Activated CD4-positive, alpha-beta T cell treated with anti-CD3 and anti-CD28 coated beads, Interleukin-2, amount 10 ng/mL, durations not matched to agents 7 days and 5 days (primary cell): Measurements from ENCODE around the gene HOXB4. TPM values are rescaled to one million over a fixed set of nuclear protein-coding genes. Genes with fewer than 3 reads are reported as not detected.

Source experiments
- CTCF ChIA-PET: fragments of 350-600 bp; sonication (Branson Sonifier 250); formaldehyde crosslinking; loops from one replicate; lab custom pipeline; 2021; ENCODE audit warnings: antibody characterized with exemption; lab: Charles Lee
- POLR2A ChIA-PET: fragments of 350-600 bp; sonication (Branson Sonifier 250); formaldehyde crosslinking; loops from one replicate; lab custom pipeline; 2021; ENCODE audit warnings: antibody characterized with exemption; lab: Charles Lee
- DNase-seq: peaks from one replicate; pipeline ENCODE4 v3.0.0-alpha.2; 2020
- H3K27ac Mint-ChIP-seq: one replicate; pipeline ENCODE4 v1.8.0; 2021; ENCODE audit warnings: mild to moderate bottlenecking, moderate library complexity, mixed read lengths
- H3K27me3 Mint-ChIP-seq: one replicate; pipeline ENCODE4 v1.8.0; 2021; ENCODE audit warnings: mixed read lengths
- H3K36me3 Mint-ChIP-seq: one replicate; pipeline ENCODE4 v1.8.0; 2021; ENCODE audit warnings: low read depth, mixed read lengths
- H3K4me1 Mint-ChIP-seq: one replicate; pipeline ENCODE4 v1.8.0; 2021; ENCODE audit warnings: mixed read lengths
- H3K4me3 Mint-ChIP-seq: one replicate; pipeline ENCODE4 v1.8.0; 2021; ENCODE audit warnings: mild to moderate bottlenecking, moderate library complexity, mixed read lengths
- H3K9me3 Mint-ChIP-seq: one replicate; pipeline ENCODE4 v1.8.0; 2021; ENCODE audit warnings: mixed read lengths
- total RNA-seq, 2 experiments: library from RNA; stranded (reverse); gene quantifications; one replicate each; pipeline ENCODE4 v1.2.3, GENCODE V29; 2021

Gene HOXB4
- total RNA-seq, 2 experiments from 2014 or later: 3.3 to 3.6 TPM

DNA sequence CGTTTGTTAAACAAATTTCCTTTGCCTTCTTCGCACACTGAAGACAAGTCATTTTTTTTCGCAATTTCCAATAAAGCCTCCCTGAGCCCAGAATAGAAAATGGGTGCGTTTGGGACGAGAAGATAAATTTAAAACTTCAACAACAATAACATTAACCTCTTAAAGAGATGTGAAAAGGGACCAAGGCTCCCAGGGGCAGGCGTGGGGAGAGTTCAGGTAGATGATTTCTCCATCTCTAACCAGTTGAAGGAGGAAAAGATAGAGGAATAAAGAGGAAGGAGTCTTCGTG, 1.3 kb upstream of the HOXB4 start:
- Mint-ChIP-seq H3K27ac (no peak overlapping the region), H3K27me3 (peaks cover 64% of the 10 kb centered on the region), H3K4me3 (peak overlapping the region; percentile 86), H3K36me3 (peaks cover 14% of the 10 kb centered on the region), H3K9me3 (no peaks in the 10 kb centered on the region), H3K4me1 (peaks cover 65% of the 10 kb centered on the region)
- CTCF ChIA-PET: no interaction called here
- POLR2A ChIA-PET: no interaction called here
- DNase-seq: no peak

DNA sequence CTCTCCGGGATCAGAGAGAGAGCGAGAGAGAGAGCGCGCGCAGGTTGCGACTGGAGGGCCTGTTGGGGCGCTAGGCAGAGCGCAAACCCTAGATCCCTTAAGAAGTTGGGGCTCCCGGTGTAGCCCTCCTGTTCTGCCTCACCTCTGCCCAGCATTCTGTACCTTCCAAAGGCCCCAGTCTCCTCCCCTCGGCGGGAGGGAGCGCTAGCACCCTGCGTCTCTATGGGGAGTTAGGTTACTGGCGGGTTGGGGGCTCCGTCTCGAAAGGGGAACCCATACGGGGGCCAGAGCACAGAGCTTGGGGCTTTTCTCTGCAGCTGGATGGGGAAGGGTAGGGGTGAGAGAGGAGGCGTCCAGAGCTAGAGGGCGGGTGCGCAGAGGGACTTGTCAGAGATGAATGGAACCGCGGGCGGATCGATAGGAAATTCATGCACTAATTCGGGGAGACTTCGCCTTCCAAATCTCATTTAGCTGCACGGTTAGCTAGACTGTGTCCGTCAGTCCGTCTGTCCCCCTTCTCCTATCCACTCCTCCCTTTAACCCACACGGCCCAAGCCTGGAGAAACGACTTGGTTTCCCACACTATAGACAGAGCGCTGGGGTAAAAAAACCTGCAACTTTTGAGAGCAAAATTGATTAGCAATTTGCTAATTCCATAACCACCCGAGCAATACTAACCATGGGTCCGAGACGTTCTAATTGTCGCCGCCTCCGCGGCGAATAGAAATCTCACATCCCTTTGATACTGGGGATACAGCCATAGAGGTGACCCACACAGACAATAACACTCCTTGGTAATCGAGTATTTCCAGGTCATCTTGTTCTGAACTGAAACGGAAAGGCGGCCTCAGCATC, 693 bp upstream of the HOXB4 start:
- no peaks in the 10 kb centered on the region for H3K9me3 Mint-ChIP-seq
- peak overlapping the region; percentile 86 for H3K4me3 Mint-ChIP-seq
- peak overlapping the region; percentile 7 for H3K27ac Mint-ChIP-seq
- no peak for DNase-seq
- H3K36me3 Mint-ChIP-seq: peaks cover 14% of the 10 kb centered on the region
- CTCF ChIA-PET: interaction anchor here (0.6 kb wide), 1 partner anchor 151 kb away, joined by 3 read pairs; no protein-coding TSS in a partner anchor
- POLR2A ChIA-PET: no interaction called here
- peaks cover 65% of the 10 kb centered on the region for H3K4me1 Mint-ChIP-seq
- peaks cover 59% of the 10 kb centered on the region for H3K27me3 Mint-ChIP-seq

- Mint-ChIP-seq H3K27me3 (peaks cover 53% of the 10 kb centered on the region), H3K9me3 (no peaks in the 10 kb centered on the region), H3K36me3 (peaks cover 14% of the 10 kb centered on the region), H3K4me3 (peak overlapping the region; percentile 79), H3K27ac (peak overlapping the region; percentile 66), H3K4me1 (peaks cover 62% of the 10 kb centered on the region)
- POLR2A ChIA-PET: no interaction called here
- CTCF ChIA-PET: interaction anchor here (0.6 kb wide), 1 partner anchor 92 kb away, joined by 3 read pairs; no protein-coding TSS in a partner anchor
- DNase-seq: no peak
These were observed 712 bp downstream of the HOXB4 start for GRCh38 chr17:48577330-48577945.

GRCh38 chr17:48576479-48577309, 1.5 kb downstream of the HOXB4 start:
- H3K9me3 Mint-ChIP-seq: no peaks in the 10 kb centered on the region
- POLR2A ChIA-PET: no interaction called here
- peak overlapping the region; percentile 79 for H3K4me3 Mint-ChIP-seq
- peaks cover 14% of the 10 kb centered on the region for H3K36me3 Mint-ChIP-seq
- H3K27me3 Mint-ChIP-seq: peaks cover 52% of the 10 kb centered on the region
- peaks cover 59% of the 10 kb centered on the region for H3K4me1 Mint-ChIP-seq
- peak overlapping the region; percentile 5 for H3K27ac Mint-ChIP-seq
- no peak for DNase-seq
- CTCF ChIA-PET: interaction anchor here (0.6 kb wide), 1 partner anchor 91 kb away, joined by 3 read pairs; no protein-coding TSS in a partner anchor

GRCh38 chr17:48575673-48576478, 2.3 kb downstream of the HOXB4 start:
- Mint-ChIP-seq H3K27me3 (peaks cover 49% of the 10 kb centered on the region), H3K4me1 (peaks cover 51% of the 10 kb centered on the region), H3K27ac (no peak overlapping the region), H3K4me3 (peak overlapping the region; percentile 20), H3K36me3 (peaks cover 13% of the 10 kb centered on the region), H3K9me3 (no peaks in the 10 kb centered on the region)
- CTCF ChIA-PET: interaction anchor here (0.6 kb wide), 1 partner anchor 43 kb away, joined by 3 read pairs; no protein-coding TSS in a partner anchor
- POLR2A ChIA-PET: no interaction called here
- DNase-seq: no peak

- Mint-ChIP-seq H3K4me3 (no peak overlapping the region), H3K9me3 (no peaks in the 10 kb centered on the region), H3K27me3 (peaks cover 45% of the 10 kb centered on the region), H3K36me3 (peaks cover 12% of the 10 kb centered on the region), H3K4me1 (peaks cover 44% of the 10 kb centered on the region), H3K27ac (no peak overlapping the region)
- POLR2A ChIA-PET: no interaction called here
- DNase-seq: no peak
- CTCF ChIA-PET: interaction anchor here (0.6 kb wide), 1 partner anchor 43 kb away, joined by 3 read pairs; no protein-coding TSS in a partner anchor
These were observed 3.0 kb downstream of the HOXB4 start for GRCh38 chr17:48575066-48575582.

DNA sequence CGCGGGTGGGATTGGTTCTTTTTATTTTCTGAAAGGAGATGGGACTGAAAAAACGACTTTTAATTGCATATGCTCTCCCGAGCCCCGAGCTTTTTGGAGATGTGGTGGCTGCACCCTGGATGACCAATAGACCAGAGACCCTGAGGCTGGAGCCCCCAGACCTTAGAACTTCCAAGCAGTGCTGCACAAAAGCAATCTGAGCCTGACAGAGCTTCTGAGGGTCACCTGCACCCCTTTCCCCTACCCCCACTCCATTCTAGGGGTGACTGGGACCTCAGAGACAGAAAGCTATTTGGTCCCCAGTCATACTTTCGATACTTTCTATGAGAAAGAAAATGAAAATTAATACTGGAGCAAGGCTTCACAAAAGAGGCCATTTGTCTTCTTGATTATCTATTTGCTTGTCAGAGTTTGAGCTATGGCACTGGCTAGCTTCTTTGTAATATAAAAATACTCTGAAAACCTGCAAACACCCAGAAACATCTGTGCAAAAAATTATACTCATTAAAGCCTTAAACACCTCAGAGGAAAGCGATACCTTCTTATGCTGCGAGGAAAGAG, 3.6 kb downstream of the HOXB4 start:
- Mint-ChIP-seq H3K9me3 (no peaks in the 10 kb centered on the region), H3K27ac (no peak overlapping the region), H3K4me3 (no peak overlapping the region), H3K36me3 (peaks cover 10% of the 10 kb centered on the region), H3K4me1 (peaks cover 40% of the 10 kb centered on the region), H3K27me3 (peaks cover 43% of the 10 kb centered on the region)
- CTCF ChIA-PET: no interaction called here
- POLR2A ChIA-PET: no interaction called here
- DNase-seq: no peak

DNA sequence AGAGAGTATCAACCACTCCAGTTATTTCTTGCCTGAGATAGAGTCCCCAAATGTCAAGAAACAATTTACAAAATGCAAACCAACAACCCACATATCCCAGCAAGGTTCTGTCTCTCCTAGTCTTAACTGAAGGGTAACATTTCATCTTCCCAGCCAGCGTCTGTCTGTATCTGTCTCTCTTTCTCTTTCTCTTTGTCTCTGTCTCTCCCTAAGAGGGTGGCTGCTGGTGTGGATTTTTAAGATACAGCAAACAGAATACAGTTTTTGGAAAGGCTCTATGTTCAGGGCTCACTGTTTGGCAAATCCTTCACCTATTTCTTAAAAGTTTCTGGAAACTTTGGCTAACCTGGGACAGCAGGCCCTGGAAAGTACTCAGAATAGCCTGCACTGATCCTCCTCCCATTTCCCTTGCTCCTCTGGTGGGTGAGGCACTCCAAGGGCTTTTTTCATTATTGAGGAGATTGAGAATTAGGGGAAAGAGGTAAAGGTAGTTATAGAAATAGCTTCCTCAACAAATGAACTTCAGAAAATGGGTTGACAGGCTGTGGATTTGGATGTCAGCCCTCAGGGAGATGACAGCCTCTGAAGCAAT, 6.2 kb downstream of the HOXB4 start:
- CTCF ChIA-PET: no interaction called here
- no peak overlapping the region for H3K27ac Mint-ChIP-seq
- peaks cover 4% of the 10 kb centered on the region for H3K36me3 Mint-ChIP-seq
- POLR2A ChIA-PET: no interaction called here
- H3K9me3 Mint-ChIP-seq: no peaks in the 10 kb centered on the region
- peaks cover 41% of the 10 kb centered on the region for H3K27me3 Mint-ChIP-seq
- DNase-seq: no peak
- H3K4me1 Mint-ChIP-seq: peaks cover 26% of the 10 kb centered on the region
- no peak overlapping the region for H3K4me3 Mint-ChIP-seq

DNA sequence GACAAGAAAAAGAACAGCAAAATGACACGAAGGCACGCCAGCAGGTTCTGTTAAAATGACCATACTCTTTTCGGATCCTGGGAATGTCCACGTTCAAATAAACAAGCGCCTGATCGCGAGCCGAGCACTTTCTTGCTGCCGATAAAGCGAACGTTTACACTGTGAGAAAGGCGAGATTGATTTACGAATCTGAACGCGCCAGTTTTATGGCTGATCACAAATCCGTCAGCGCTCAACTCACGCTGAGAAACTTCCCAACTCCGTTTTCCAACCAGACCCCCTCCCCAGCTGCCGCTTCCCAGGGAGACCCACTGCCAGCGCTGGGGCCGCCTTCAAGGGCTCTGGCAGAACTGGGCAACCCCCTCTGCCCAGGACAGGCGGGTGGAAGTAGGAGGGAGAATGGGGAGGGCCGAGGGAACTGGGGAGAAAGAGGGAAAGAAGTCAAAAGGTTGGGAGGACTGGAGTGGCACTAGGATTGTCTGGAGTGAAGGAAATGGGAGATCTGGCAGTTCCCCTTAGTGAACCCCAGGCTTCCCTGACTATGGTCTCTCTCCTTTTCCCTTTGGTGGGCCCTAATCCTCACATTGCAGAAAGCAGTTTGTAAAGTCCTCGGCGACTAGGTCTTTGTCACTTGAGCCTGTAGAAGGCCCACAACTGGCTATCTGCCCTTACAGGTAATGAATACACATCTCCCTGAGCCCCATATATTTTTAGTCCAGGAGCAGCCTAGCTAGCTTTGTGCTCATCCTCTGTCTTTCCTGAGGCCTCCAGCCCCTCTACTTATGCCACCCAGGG, 6.9 kb downstream of the HOXB4 start:
- H3K9me3 Mint-ChIP-seq: no peaks in the 10 kb centered on the region
- H3K36me3 Mint-ChIP-seq: peaks cover 4% of the 10 kb centered on the region
- peaks cover 21% of the 10 kb centered on the region for H3K4me1 Mint-ChIP-seq
- POLR2A ChIA-PET: no interaction called here
- H3K27ac Mint-ChIP-seq: no peak overlapping the region
- peaks cover 38% of the 10 kb centered on the region for H3K27me3 Mint-ChIP-seq
- CTCF ChIA-PET: no interaction called here
- H3K4me3 Mint-ChIP-seq: no peak overlapping the region
- DNase-seq: no peak

- DNase-seq: no peak
- H3K36me3 Mint-ChIP-seq: no peaks in the 10 kb centered on the region
- H3K27me3 Mint-ChIP-seq: peaks cover 38% of the 10 kb centered on the region
- ChIA-PET CTCF (interaction anchor here (1.4 kb wide), 1 partner anchor 9 kb away, joined by 4 read pairs; no protein-coding TSS in a partner anchor), POLR2A (no interaction called here)
- peaks cover 15% of the 10 kb centered on the region for H3K4me1 Mint-ChIP-seq
- H3K9me3 Mint-ChIP-seq: no peaks in the 10 kb centered on the region
- H3K27ac Mint-ChIP-seq: no peak overlapping the region
- no peak overlapping the region for H3K4me3 Mint-ChIP-seq
These were observed 7.7 kb downstream of the HOXB4 start for GRCh38 chr17:48570325-48571023.
